SK-N-SH treated with all-trans-retinoic acid at 6 μM for 48 hours (cell line): ENCODE measurements around the gene PRR12.

Experiments
- RARB ChIP-seq: fragments of 250-450 bp; sonication (Bioruptor Pico); IDR thresholded peaks from 2 replicates; pipeline ENCODE4 v1.8.0; 2021; ENCODE audit warnings: mild to moderate bottlenecking, moderate library complexity
- ZFP30 ChIP-seq: fragments of 450-650 bp; formaldehyde crosslinking; IDR thresholded peaks from 2 replicates; pipeline ENCODE4 v1.5.0; 2022; ENCODE audit warnings: mild to moderate bottlenecking, moderate library complexity

DNA sequence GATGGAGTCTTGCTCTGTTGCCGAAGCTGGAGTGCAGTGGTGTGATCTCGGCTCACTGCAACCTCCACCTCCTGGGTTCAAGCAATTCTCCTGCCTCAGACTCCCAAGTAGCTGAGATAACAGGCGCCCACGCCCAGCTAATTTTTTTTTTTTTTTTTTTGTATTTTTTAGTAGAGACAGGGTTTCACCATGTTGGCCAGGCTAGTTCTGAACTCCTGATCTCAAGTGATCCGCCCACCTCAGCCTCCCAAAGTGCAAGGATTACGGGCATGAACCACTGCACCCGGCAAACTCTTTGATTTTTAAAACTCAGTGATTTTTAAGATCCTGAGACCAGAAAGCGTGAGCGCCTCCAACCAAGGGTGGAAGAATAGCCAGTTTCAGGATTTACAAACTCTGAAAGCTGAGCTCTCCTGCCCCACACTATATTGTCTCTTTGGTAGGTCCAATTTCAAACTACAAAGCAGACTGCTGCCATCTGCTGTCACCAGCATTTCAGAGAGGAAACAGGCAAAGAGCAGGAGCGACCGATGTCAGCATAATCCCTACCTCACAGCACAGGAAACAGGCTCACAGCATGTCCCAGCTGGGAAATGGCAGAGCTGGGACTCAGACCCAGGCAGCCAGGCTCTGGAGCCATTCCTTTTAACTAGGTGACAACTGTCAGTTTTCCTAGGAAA lies 19.8 kb upstream of the PRR12 start:
- TF ChIP-seq ZFP30 (CRISPR knock-in tag) (no peak), RARB (CRISPR knock-in tag) (no peak)
